NCI-H1105 (cell line): Measurements from ENCODE around the gene DEPDC1B.
"Not testable (repeated sequence)": the region's sequence is repeated elsewhere in the genome, so short reads cannot be mapped to it uniquely, and the experiment has no call there.

Experiments used
- DNase-seq: peaks from one replicate; lab custom pipeline; 2025; lab: John Stamatoyannopoulos, UW

Gene DEPDC1B

GRCh38 chr5:60699609-60700415, at the start of gene DEPDC1B:
TSS of gene DEPDC1B (minus strand) at chr5:60700166. CDS start at chr5:60700093, 73 bp downstream.
- peak; percentile 77 for DNase-seq

- DNase-seq: no peak
Observed at GRCh38 chr5:60744682-60745081, 44.7 kb upstream of the DEPDC1B start.

- DNase-seq: no peak
Observed at GRCh38 chr5:60743511-60744314, 43.7 kb upstream of the DEPDC1B start.

- no peak for DNase-seq
Observed at GRCh38 chr5:60740322-60740721, 40.4 kb upstream of the DEPDC1B start.

GRCh38 chr5:60738933-60739332, 39.0 kb upstream of the DEPDC1B start:
- DNase-seq: no peak

GRCh38 chr5:60738461-60738860, 38.5 kb upstream of the DEPDC1B start:
- no peak for DNase-seq

GRCh38 chr5:60730858-60731257, 30.9 kb upstream of the DEPDC1B start:
- not testable (repeated sequence) for DNase-seq

GRCh38 chr5:60727033-60727679, 27.2 kb upstream of the DEPDC1B start:
- no peak for DNase-seq

- DNase-seq: no peak
Observed at GRCh38 chr5:60724126-60724525, 24.2 kb upstream of the DEPDC1B start.

GRCh38 chr5:60722416-60722815, 22.4 kb upstream of the DEPDC1B start:
- DNase-seq: peak; percentile 63

GRCh38 chr5:60719329-60719728, 19.4 kb upstream of the DEPDC1B start:
- DNase-seq: no peak

GRCh38 chr5:60718166-60718892, 18.4 kb upstream of the DEPDC1B start:
- no peak for DNase-seq

GRCh38 chr5:60715201-60715928, 15.4 kb upstream of the DEPDC1B start:
- not testable (repeated sequence) for DNase-seq

- DNase-seq: no peak
Observed at GRCh38 chr5:60712950-60713349, 13.0 kb upstream of the DEPDC1B start.

- not testable (repeated sequence) for DNase-seq
Observed at GRCh38 chr5:60711892-60712291, 11.9 kb upstream of the DEPDC1B start.

GRCh38 chr5:60710362-60710761, 10.4 kb upstream of the DEPDC1B start:
- no peak for DNase-seq

- no peak for DNase-seq
Observed at GRCh38 chr5:60705144-60705543, 5.2 kb upstream of the DEPDC1B start.

- DNase-seq: no peak
Observed at GRCh38 chr5:60703944-60704343, 4.0 kb upstream of the DEPDC1B start.

- no peak for DNase-seq
Observed at GRCh38 chr5:60701321-60701968, 1.5 kb upstream of the DEPDC1B start.

- DNase-seq: no peak
Observed at GRCh38 chr5:60700416-60700757, 421 bp upstream of the DEPDC1B start.

GRCh38 chr5:60699288-60699608, 718 bp downstream of the DEPDC1B start:
- no peak for DNase-seq
